HG02763 (cell line): Measurements from ENCODE around the gene DTX3L.
A peak's percentile ranks its signal among the peaks of the same experiment; 100 is the strongest.

Experiments
- ATAC-seq: cut with Tn5 transposase; IDR thresholded peaks from one replicate; pipeline ENCODE4 v1.9.1; 2021; ENCODE audit warnings: mild to moderate bottlenecking, moderate library complexity; ENCODE audit not compliant: unreplicated experiment

DTX3L gene

DNA sequence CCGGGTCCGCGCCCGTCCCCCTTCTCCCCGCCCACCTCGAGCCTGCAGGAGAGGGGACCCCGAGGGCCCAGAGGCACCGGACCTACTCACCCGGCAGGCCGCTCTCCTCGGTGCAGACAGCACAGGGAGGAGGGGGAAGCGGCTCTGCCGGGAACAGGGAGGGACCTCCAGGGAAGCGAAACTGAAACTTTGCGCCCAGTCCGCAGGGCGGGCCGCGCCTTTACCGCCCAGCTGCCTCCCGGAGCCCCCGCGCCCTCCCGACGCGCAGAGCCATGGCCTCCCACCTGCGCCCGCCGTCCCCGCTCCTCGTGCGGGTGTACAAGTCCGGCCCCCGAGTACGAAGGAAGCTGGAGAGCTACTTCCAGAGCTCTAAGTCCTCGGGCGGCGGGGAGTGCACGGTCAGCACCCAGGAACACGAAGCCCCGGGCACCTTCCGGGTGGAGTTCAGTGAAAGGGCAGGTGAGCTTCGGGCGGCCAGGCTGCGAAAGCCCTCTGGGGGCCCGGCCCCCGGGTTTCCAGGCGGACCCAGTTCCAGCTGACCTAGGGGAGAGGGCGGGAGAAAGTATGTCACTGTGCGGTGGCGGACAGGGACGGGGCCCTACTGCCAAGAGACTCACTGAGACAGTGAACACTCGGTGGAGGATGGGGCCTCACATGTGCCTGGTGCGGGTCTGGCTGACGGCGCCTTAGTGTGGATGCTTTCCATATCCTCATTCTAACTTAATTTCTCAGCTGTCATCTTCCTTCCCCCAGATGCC is at the start of gene DTX3L, which contains the start of gene PARP9:
Gene DTX3L (plus strand): TSS at position 184 of the 758 bp plus-strand sequence. CDS start 89 bp downstream, at position 273.
Gene PARP9 (minus strand): TSS at position 146 of the 758 bp plus-strand sequence. CDS start 4,680 bp downstream, outside the sequence.
- peak; percentile 61 for ATAC-seq

GRCh38 chr3:122515020-122515468 is 49.1 kb upstream of the DTX3L start:
- ATAC-seq: no peak

DNA sequence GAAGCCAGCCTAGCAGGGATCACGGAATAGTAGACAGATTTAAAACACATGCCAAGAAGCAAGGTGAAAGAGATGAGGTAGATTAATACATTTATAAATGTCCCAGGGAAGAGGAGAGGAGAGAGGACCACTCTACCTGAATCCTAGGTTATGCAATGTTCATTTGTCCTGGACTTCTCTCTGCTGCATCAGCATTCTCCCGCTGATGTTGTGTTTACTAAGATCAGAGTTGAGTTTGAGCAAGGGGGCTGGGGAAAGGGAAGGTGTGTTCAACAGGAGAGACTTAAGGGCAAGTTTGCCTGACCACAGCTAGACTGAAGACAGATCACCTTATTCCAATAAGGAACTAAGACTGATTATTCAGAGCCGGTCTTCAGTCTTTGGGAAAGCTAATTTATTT is 48.3 kb upstream of the DTX3L start:
- no peak for ATAC-seq

DNA sequence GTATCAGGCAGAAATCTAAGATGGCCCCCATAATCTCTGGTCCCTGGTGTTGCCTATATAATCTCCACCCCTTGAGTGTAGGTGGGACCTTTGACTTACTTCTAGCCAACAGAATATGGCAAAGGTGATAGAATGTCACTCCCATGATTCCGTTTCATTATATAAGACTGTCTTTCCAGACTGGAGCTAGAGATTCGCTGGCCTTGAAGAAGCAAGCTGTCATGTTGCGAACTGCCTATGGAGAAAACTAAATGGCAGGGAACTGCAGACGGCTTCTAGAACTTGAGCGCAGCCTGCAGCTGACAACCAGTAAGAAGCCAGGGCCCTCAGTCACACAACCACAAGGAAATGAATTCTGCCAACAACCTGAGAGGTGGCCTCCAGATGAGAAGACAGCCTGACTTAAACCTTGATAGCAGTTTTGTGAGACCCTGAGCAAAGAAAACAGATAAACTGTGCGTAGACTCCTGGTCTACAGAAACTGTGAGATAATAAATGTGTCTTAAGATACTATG is 47.2 kb upstream of the DTX3L start:
- no peak for ATAC-seq

DNA sequence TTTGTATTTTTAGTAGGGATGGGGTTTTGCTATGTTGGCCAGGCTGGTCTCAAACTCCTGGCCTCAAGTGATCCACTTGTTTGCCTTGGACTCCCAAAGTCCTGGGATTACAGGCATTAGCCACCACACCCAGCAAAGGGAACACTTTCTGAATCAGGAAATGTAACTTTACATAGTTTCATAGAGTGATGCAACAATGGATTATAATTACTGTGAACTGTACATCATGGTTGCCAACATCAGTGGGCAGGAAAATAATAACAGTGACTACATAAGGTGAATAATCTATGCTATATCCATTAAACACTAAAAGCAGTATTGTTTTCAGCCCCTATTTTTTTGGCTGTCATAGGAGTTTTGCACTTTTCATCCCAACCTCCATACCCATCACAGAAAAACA is 44.4 kb upstream of the DTX3L start:
- no peak for ATAC-seq

DNA sequence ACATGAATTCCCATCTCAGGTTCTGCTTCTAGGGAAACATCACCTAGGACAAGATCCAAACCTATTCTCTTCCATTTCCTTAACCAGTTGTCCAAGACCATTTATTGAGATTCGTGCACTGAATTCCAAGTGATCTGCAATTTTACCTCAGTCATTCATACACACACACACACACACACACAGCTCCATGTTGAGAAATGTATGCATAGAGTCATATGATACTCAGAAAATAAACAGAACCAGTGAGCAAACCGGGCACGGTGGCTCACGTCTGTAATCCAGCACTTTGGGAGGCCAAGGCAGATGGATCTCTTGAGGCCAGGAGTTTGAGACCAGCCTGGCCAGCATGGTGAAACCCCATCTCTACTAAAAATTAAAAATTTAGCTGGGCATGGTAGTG is 43.3 kb upstream of the DTX3L start:
- ATAC-seq: no peak

DNA sequence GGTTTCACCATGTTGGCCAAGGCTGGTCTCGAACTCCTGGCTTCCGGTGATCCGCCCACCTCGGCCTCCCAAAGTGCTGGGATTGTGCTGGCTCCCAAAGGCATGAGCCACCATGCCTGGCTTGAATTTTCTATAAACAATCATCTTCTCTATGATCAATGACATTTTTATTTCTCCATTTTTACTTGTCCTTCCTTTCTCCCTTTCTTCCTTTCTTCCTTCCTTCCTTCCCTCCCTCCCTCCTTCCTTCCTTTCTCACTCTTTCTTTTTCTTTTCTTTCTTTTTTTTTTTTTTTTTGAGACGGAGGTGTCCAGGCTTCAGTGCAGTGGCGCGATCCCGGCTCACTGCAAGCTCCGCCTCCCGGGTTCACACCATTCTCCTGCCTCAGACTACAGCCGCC is 40.8 kb upstream of the DTX3L start:
- no peak for ATAC-seq

- ATAC-seq: no peak
Observed at GRCh38 chr3:122530164-122530563, 34.0 kb upstream of the DTX3L start.

DNA sequence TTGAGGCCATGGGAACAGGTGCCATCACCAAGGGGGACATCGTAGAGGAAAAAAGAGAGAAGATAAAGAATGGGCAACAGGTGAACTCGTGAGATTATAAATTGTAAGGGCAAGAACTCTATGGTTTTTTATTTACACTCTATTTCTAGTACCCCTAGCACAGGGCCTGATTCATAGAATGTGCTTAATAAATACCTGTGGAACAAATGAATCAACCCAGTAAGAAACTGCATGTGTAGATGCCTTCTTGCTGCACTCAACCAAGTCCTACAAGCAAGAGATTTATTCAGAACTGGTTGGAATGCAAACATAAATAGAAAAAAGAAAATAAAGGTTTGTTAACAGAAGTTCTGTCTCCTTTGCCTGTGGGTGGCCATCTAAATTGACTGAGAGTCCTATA is 30.7 kb upstream of the DTX3L start:
- no peak for ATAC-seq

DNA sequence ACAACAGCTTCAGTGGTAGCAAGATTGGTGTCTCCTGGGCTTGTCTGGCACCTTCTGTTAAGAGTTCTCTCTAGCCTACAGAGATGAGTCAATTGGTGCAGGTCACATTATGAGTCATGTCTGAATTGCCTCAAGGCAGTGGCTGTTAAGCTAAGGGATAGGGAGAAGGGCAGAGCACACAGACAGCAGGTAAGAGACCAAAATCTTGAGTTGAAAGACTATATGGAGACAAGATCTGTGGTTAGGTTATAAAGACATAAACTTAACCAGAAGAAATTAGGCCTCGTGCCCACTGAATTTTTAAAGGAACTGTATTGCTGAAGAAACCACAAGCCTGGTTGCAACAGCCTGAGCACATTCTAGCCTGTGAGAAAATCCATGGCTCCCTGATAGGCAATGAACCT is 30.2 kb upstream of the DTX3L start:
- peak; percentile 93 for ATAC-seq

DNA sequence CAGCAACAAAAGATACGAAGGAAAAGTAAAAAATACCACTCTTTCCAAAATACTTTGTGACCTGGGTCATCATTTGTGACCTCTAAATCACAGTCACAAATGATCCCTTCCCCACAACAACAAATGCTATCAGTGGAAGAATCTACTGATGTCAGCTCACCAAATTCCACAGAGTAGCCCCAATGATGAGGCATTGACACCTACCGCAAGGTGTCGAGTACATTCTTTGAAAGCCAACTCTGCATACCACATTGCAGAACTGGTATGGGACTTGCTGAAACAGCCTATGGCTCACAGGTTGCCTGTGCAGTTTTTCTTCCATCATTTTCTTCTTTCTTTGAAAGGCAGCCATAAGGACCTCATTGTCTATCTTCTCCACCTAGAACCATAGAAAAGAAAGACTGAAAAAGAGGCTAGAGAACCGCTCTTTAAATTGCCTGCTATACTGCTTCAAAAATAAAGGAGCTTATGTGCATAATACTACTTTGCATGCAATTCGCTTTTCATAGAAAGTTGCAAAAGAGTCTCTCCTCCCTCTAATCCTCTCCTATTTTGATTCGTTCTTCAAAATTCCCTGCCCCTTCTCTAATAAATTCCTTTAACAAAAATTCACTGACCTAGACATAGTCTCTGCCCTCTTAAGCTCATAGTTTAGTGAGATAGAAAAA is 28.0 kb upstream of the DTX3L start:
- no peak for ATAC-seq

DNA sequence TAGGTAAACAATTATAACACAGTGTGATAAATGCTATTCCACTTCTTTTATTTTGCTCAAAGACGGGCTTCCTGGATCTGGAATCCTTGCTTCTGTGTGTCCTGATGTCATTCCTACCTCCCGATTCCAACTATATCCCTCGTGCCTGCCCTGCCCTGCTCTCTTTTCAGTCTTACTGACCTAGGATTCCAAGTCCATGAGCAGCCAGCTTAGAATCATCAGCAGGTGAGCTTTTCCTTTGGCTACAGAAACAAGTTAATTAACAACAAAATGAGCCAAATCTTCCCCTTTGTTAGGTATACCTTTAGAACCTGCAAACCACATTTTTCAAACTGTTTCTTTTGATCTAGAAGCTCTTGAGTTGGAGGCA is 27.5 kb upstream of the DTX3L start:
- no peak for ATAC-seq

- ATAC-seq: no peak
Observed at GRCh38 chr3:122538956-122539490, 25.1 kb upstream of the DTX3L start.

- no peak for ATAC-seq
Observed at GRCh38 chr3:122546151-122546550, 18.0 kb upstream of the DTX3L start.

- no peak for ATAC-seq
Observed at GRCh38 chr3:122548076-122548475, 16.1 kb upstream of the DTX3L start.

DNA sequence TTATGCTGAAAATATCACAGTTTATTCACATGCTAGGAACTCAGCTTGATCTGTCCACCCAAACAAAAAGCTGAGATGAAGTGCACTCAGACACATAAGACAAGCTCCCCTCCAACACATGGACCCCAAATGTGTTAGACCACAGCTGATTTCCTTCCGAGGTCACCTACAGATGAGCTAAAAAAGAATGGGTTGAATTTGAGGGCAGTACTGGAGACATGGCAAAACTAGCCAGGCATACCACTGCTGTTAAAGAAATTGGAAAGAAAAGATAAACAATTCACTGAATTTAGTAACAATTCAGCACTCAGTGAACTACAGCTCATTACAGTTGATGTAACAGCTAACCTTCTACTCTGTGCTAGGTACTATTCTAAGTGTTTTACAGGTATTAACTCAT is 15.5 kb upstream of the DTX3L start:
- no peak for ATAC-seq

DNA sequence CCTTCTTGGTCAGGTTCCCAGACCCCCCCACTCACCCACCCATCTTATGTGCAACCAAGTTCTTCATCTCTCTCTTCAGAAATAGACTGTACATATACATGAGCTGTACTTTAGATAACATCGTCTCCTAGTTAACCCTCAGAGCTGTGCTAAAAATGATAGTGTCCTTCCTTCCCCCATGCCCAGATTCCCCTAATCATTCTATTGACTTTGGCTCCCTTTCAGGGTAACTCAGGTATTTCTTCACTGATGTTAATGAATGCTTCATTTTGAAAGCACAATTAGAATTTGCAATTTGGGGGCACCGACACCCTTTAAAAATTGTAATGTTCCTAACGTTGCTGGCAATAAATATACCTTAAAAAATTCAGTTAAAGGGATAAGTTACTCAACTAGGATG is 11.0 kb upstream of the DTX3L start:
- no peak for ATAC-seq

GRCh38 chr3:122555275-122556071 is 8.7 kb upstream of the DTX3L start:
- ATAC-seq: no peak

GRCh38 chr3:122557356-122557755 is 6.8 kb upstream of the DTX3L start:
- no peak for ATAC-seq

- ATAC-seq: no peak
Observed at GRCh38 chr3:122558605-122559004, 5.5 kb upstream of the DTX3L start.

GRCh38 chr3:122559906-122560305 is 4.2 kb upstream of the DTX3L start:
- ATAC-seq: no peak
